HCT116 (cell line): ENCODE results near the gene ANGPTL4. TPM values are rescaled to one million over a fixed set of nuclear protein-coding genes. Genes with fewer than 3 reads are reported as not detected.
"Not testable (repeated sequence)": the region's sequence is repeated elsewhere in the genome, so short reads cannot be mapped to it uniquely, and the experiment has no call there.

Experiments
- ATAC-seq: fragments of 200-7000 bp; cut with Tn5 transposase; 2 replicates; pipeline ENCODE4 v1.9.1; 2020; ENCODE audit warnings: mild to moderate bottlenecking, moderate library complexity
- BruUV-seq: library from RNA; stranded (reverse); fragments of 400-500 nt; replicated peaks from 2 replicates; lab custom pipeline; 2021; lab: Mats Ljungman, UMichigan
- CTCF ChIA-PET: fragments of 300-600 bp; sonication (Branson Sonifier 250); formaldehyde crosslinking; loops from one replicate; lab custom pipeline; 2021; ENCODE audit warnings: antibody characterized with exemption; lab: Charles Lee
- POLR2A ChIA-PET: fragments of 300-600, 350-600 bp; sonication (Branson Sonifier 250); formaldehyde crosslinking; loops from one replicate; lab custom pipeline; 2021; ENCODE audit warnings: antibody characterized with exemption; lab: Charles Lee
- RAD21 ChIA-PET, 2 experiments: fragments of 300-600 bp; sonication (Branson Sonifier 250); formaldehyde crosslinking; loops; one replicate each; lab custom pipeline; 2023; ENCODE audit warnings: low total read pairs in 2 of 2; ENCODE audit not compliant: uncharacterized antibody in 2 of 2, unreplicated experiment in 2 of 2, low non-redundant PET in 1 of 2; lab: Charles Lee
- DNase-seq: peaks from one replicate; pipeline ENCODE4 v3.0.0-alpha.2; 2010; ENCODE audit warnings: low read depth, low spot score
- H2AFZ ChIP-seq: fragments of 200-600 bp; shearing (Covaris generic), sonication (generic); 2 replicates; pipeline ENCODE4 v1.6.1; 2017; ENCODE audit warnings: low read depth, mixed run types, mixed read lengths, antibody characterized with exemption, low read length; ENCODE audit not compliant: poor library complexity, severe bottlenecking
- H3K27ac ChIP-seq: 2 replicates; pipeline ENCODE4 v1.5.1; 2012; ENCODE audit warnings: low read depth, low read length
- H3K27me3 ChIP-seq: fragments of 200-600 bp; sonication (generic); 2 replicates; pipeline ENCODE4 v1.6.1; 2016; ENCODE audit warnings: mixed run types, low read length, mixed read lengths; ENCODE audit not compliant: insufficient read depth
- H3K36me3 ChIP-seq, 2 experiments: fragments of 200-500 bp in 1 of 2; fragments of 200-600 bp in 1 of 2; sonication (Bioruptor generic) in 1 of 2; sonication (generic) in 1 of 2; 2 replicates each; pipeline versions ENCODE4 v1.5.1 to v1.6.1; 2014 to 2016; ENCODE audit warnings: low read length in 2 of 2, inconsistent platforms in 1 of 2, mixed read lengths in 1 of 2, mixed run types in 1 of 2; ENCODE audit not compliant: insufficient read depth in 2 of 2, control insufficient read depth in 1 of 2
- H3K4me1 ChIP-seq, 2 experiments: fragments of 200-600 bp in 1 of 2; sonication (generic) in 1 of 2; 2 replicates each; pipeline versions ENCODE4 v1.5.1 to v1.6.1; 2012 to 2017; ENCODE audit warnings: low read length in 2 of 2, inconsistent platforms in 1 of 2, mild to moderate bottlenecking in 1 of 2, mixed read lengths in 1 of 2, mixed run types in 1 of 2, moderate library complexity in 1 of 2; ENCODE audit not compliant: insufficient read depth in 2 of 2, control insufficient read depth in 1 of 2
- H3K4me2 ChIP-seq: fragments of 200-600 bp; sonication (generic); 2 replicates; pipeline ENCODE4 v1.6.1; 2017; ENCODE audit warnings: mixed run types, low read length, mixed read lengths
- H3K4me3 ChIP-seq, 2 experiments: fragments of 200-600 bp in 1 of 2; sonication (generic) in 1 of 2; replicated peaks in 1 of 2; 2 replicates each; pipeline ENCODE4 v1.5.1; 2011 to 2016; ENCODE audit warnings: low read length in 2 of 2, control low read depth in 1 of 2, low read depth in 1 of 2, mild to moderate bottlenecking in 1 of 2, mixed read lengths in 1 of 2, mixed run types in 1 of 2
- H3K79me2 ChIP-seq: fragments of 200-600 bp; sonication (generic); 2 replicates; pipeline ENCODE4 v1.6.1; 2017; ENCODE audit warnings: mild to moderate bottlenecking, mixed run types, low read length, moderate library complexity, mixed read lengths; ENCODE audit not compliant: insufficient read depth
- H3K9ac ChIP-seq: fragments of 200-600 bp; sonication (generic); 2 replicates; pipeline ENCODE4 v1.6.1; 2016; ENCODE audit warnings: low read length, mixed read lengths
- H3K9me2 ChIP-seq: fragments of 200-600 bp; sonication (generic), shearing (Covaris generic); 2 replicates; pipeline ENCODE4 v1.6.1; 2017; ENCODE audit warnings: mixed run types, mild to moderate bottlenecking, moderate library complexity; ENCODE audit not compliant: insufficient read depth
- H3K9me3 ChIP-seq, 2 experiments: fragments of 200-500 bp in 1 of 2; fragments of 200-600 bp in 1 of 2; sonication (Bioruptor generic) in 1 of 2; sonication (generic) in 1 of 2; 2 replicates each; pipeline ENCODE4 v1.6.1; 2014 to 2017; ENCODE audit warnings: low read length in 2 of 2, mixed read lengths in 2 of 2, inconsistent platforms in 1 of 2, low read depth in 1 of 2, mild to moderate bottlenecking in 1 of 2, mixed run types in 1 of 2, moderate library complexity in 1 of 2; ENCODE audit not compliant: control insufficient read depth in 1 of 2, insufficient read depth in 1 of 2
- H4K20me1 ChIP-seq: fragments of 200-600 bp; sonication (generic), shearing (Covaris generic); 2 replicates; pipeline ENCODE4 v1.6.1; 2017; ENCODE audit warnings: mixed run types, mild to moderate bottlenecking, moderate library complexity; ENCODE audit not compliant: insufficient read depth
- CBX3 ChIP-seq: IDR thresholded peaks from 2 replicates; pipeline ENCODE4 v1.6.1; 2012; ENCODE audit warnings: low read depth
- ELF1 ChIP-seq: IDR thresholded peaks from 2 replicates; pipeline ENCODE4 v1.6.1; 2012; ENCODE audit warnings: low read depth, borderline replicate concordance
- EZH2 ChIP-seq: fragments of 200-600 bp; sonication (generic); IDR thresholded peaks from 2 replicates; pipeline ENCODE4 v1.6.1; 2017; ENCODE audit warnings: antibody characterized with exemption, mixed run types
- POLR2AphosphoS5 ChIP-seq: IDR thresholded peaks from 2 replicates; pipeline ENCODE4 v1.6.1; 2011; ENCODE audit warnings: mild to moderate bottlenecking, low read depth, low read length, moderate library complexity
- SP1 ChIP-seq: IDR thresholded peaks from 2 replicates; pipeline ENCODE4 v1.6.1; 2012; ENCODE audit warnings: low read depth
- SRF ChIP-seq: IDR thresholded peaks from 2 replicates; pipeline ENCODE4 v1.6.1; 2012; ENCODE audit warnings: low read depth
- intact Hi-C: fragments of 100-400 bp; cut with micrococcal nuclease; formaldehyde crosslinking; loops from 2 replicates; pipeline ENCODE4 v1.10.0; 2022
- total RNA-seq: library from RNA; stranded (reverse); gene quantifications from one replicate; pipeline ENCODE4 v1.2.1, GENCODE V29; 2021; ENCODE audit not compliant: unreplicated experiment

The ANGPTL4 gene
- total RNA-seq, 1 experiment from 2014 or later: 54.8 TPM

DNA sequence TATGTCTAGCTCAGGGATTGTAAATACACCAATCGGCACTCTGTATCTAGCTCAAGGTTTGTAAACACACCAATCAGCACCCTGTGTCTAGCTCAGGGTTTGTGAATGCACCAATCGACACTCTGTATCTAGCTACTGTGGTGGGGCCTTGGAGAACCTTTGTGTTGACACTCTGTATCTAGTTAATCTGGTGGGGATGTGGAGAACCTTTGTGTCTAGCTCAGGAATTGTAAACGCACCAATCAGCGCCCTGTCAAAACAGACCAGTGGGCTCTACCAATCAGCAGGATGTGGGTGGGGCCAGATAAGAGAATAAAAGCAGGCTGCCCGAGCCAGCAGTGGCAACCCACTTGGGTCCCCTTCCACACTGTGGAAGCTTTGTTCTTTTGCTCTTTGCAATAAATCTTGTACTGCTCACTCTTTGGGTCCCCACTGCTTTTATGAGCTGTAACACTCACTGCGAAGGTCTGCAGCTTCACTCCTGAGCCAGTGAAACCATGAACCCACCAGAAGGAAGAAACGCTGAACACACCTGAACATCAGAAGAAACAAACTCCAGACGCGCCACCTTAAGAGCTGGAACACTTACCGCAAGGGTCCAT lies 12.5 kb downstream of the ANGPTL4 start:
- CTCF ChIA-PET, H3K4me1 ChIP-seq, ATAC-seq: not testable (repeated sequence)

DNA sequence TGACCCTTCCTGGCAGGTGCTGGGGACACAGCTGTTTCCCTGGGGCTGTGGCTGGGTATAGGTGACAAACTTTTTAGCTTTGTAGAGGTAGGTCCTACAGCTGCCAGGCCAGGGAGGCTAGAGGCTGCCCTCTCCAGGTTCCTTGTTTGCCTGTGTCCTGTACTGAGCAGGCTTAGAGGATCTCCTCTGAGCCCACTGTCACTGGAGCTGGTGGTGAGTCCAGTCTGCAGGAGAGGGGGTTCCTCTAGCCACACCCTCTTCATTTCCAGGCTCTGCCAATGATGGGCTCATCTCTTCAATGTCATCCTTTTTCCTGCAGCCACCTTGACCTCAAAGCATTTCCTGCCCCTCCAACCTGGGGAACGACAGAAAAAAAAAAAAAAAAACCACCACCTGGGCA lies 13.6 kb downstream of the ANGPTL4 start:
- DNase-seq (no peak), ATAC-seq (no peak)
- no peaks in the 10 kb centered on the region for H3K4me1 ChIP-seq
- ChIA-PET POLR2A (interaction anchor here (1.6 to 2.1 kb wide), 3 partner anchors 9 to 14 kb away, joined by 5 to 12 read pairs (median 8); partner anchors contain the start of gene ANGPTL4), CTCF (no interaction called here), RAD21 (no interaction called here)
- BruUV-seq: no TSS peak
- intact Hi-C loops: no loop called here
- no peaks in the 10 kb centered on the region for H3K36me3 ChIP-seq
- H3K4me2 ChIP-seq: no peak overlapping the region
- H2AFZ ChIP-seq: no peak overlapping the region
- no peak overlapping the region for H3K4me3 ChIP-seq
- H3K9ac ChIP-seq: no peak overlapping the region
- no peaks in the 10 kb centered on the region for H4K20me1 ChIP-seq
- TF ChIP-seq SRF (no peak), CBX3 (no peak), ELF1 (no peak), POLR2AphosphoS5 (no peak), EZH2 (no peak)
- H3K27me3 ChIP-seq: no peaks in the 10 kb centered on the region
- no peaks in the 10 kb centered on the region for H3K9me2 ChIP-seq
- H3K27ac ChIP-seq: no peak overlapping the region
- H3K9me3 ChIP-seq: no peaks in the 10 kb centered on the region
- no peaks in the 10 kb centered on the region for H3K79me2 ChIP-seq

More for the DNA sequence above, 12.5 kb downstream of the ANGPTL4 start:
- BruUV-seq, H4K20me1 ChIP-seq, intact Hi-C loops, RAD21 ChIA-PET, H3K4me2 ChIP-seq, H3K27ac ChIP-seq, H3K79me2 ChIP-seq, H3K9ac ChIP-seq, H3K9me3 ChIP-seq: not testable (repeated sequence)
- POLR2A ChIA-PET: interaction anchor here (1.7 to 2.1 kb wide), 3 partner anchors 9 to 13 kb away, joined by 8 to 12 read pairs (median 8); partner anchors contain the start of gene ANGPTL4
- peak; percentile 45; the same call in 1 of the 2 replicates for TF ChIP-seq SP1
- TF ChIP-seq, all 23 proteins: peak for 1; not testable (repeated sequence) for 22
- H3K9me2 ChIP-seq, DNase-seq, H3K27me3 ChIP-seq, H3K4me3 ChIP-seq, H3K36me3 ChIP-seq, H2AFZ ChIP-seq: not testable (repeated sequence)
